C4-2B (cell line): Measurements from ENCODE around the gene CD8B2.
"Not testable (repeated sequence)": the region's sequence is repeated elsewhere in the genome, so short reads cannot be mapped to it uniquely, and the experiment has no call there.

ENCODE experiments used
- H3K27ac ChIP-seq: fragments of 450-650 bp; 2 replicates; pipeline ENCODE4 v1.5.1; 2017
- TF ChIP-seq, protein P1 (sequence below): fragments of 450-650 bp; conservative IDR thresholded peaks from 2 replicates; pipeline ENCODE4 v1.5.1; 2017; ENCODE audit warnings: mild to moderate bottlenecking

CD8B2 gene

DNA sequence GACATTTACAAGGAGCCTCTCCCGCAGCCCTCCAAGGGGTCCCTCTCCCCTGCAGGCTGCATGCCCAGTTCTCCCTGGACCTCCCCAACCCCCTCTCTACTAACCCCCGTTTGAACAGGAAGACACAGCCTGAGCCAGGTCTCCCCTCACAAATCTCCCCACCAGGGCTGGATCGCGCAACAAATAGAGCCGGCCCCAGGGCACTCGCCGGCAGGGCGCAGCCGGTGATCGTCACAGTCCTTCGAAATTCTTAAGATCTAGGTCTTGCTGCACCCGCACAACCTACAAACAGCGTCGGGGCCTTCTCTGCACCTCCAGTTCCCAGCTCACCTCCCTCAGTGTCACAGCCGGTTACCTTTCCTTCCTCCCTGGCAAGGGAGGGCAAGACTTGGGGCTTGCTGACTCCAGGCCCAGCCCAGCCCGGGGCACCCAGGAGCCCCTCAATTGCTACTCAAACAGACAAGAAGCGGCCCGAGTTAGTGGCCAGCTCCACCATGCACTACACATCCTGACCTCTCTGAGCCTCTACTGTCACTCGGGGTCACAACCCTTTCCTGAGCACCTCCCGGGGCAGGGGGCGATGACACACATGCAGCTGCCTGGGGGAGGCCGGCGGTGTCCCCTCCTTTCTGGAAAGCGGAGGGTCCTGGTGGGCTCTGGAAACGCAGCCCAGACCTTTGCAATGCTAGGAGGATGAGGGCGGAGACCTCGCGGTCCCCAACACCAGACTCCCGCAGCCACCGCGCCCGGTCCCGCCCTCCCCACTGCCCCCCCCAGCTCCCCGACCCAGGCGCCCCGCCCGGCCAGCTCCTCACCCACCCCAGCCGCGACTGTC lies at the start of gene CD8B2:
CD8B2 (plus strand) TSS at position 814 of the 835 bp plus-strand sequence. CDS start 63 bp downstream, outside the sequence.
- not testable (repeated sequence) for H3K27ac ChIP-seq

GRCh38 chr2:106461882-106462281 lies 25.3 kb upstream of the CD8B2 start:
- TF ChIP-seq, protein P1, sequence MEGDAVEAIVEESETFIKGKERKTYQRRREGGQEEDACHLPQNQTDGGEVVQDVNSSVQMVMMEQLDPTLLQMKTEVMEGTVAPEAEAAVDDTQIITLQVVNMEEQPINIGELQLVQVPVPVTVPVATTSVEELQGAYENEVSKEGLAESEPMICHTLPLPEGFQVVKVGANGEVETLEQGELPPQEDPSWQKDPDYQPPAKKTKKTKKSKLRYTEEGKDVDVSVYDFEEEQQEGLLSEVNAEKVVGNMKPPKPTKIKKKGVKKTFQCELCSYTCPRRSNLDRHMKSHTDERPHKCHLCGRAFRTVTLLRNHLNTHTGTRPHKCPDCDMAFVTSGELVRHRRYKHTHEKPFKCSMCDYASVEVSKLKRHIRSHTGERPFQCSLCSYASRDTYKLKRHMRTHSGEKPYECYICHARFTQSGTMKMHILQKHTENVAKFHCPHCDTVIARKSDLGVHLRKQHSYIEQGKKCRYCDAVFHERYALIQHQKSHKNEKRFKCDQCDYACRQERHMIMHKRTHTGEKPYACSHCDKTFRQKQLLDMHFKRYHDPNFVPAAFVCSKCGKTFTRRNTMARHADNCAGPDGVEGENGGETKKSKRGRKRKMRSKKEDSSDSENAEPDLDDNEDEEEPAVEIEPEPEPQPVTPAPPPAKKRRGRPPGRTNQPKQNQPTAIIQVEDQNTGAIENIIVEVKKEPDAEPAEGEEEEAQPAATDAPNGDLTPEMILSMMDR, result peak; percentile 34
- H3K27ac ChIP-seq, result not testable (repeated sequence)

- not testable (repeated sequence) for H3K27ac ChIP-seq
These were observed 19.6 kb upstream of the CD8B2 start for GRCh38 chr2:106467516-106467915.

GRCh38 chr2:106468107-106468506 lies 19.1 kb upstream of the CD8B2 start, which contains the start of gene RGPD3:
TSS of gene RGPD3 (minus strand) at chr2:106468413. CDS start at chr2:106468288, 125 bp downstream.
- not testable (repeated sequence) for H3K27ac ChIP-seq

GRCh38 chr2:106470658-106471057 lies 16.5 kb upstream of the CD8B2 start:
- H3K27ac ChIP-seq, result not testable (repeated sequence)
- TF ChIP-seq, protein P1, result peak; percentile 63

DNA sequence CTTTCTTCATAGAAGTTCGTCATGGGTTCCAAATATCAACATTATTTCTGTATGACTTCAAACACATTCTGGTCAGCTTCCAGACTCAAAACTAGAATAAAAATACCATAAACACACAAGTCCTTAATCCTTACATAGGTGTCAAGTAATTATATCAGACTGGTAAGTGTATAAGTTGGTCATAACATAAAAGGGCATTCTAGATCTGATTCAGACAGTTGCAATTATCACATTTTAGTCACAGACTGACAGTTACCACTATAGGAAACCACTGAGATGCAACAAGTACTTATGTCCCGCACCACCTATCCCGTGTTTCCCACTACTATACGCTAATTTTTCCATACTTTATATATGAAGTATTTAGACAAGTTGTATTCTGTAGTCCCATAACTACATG lies 9.5 kb upstream of the CD8B2 start:
- H3K27ac ChIP-seq, result not testable (repeated sequence)

GRCh38 chr2:106479563-106479962 lies 7.6 kb upstream of the CD8B2 start:
- not testable (repeated sequence) for H3K27ac ChIP-seq

- H3K27ac ChIP-seq, result not testable (repeated sequence)
These were observed 425 bp downstream of the CD8B2 start for GRCh38 chr2:106487386-106488191.

- not testable (repeated sequence) for H3K27ac ChIP-seq
These were observed 2.5 kb downstream of the CD8B2 start for GRCh38 chr2:106489701-106490100.

- not testable (repeated sequence) for H3K27ac ChIP-seq
These were observed 5.2 kb downstream of the CD8B2 start for GRCh38 chr2:106492399-106492798.

DNA sequence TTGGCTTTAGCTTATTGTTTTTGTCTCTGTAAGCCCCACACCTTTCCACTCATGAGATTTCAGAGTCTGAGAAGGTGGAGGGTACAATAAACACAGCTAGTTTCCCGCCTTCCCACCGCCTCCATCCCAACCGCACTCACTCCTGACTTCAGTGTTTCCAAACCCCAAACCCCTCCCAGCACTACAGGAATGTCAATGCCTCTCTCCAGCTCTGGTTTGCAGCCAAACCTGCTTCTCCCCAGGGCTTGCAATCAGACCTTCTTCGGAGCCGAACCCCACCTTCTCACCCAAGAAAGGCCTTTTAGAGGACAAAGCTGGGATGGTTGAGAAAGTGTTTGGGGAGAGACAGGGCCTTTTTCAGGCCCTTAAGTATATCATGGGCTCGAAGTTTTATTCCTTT lies 5.7 kb downstream of the CD8B2 start:
- H3K27ac ChIP-seq, result not testable (repeated sequence)

DNA sequence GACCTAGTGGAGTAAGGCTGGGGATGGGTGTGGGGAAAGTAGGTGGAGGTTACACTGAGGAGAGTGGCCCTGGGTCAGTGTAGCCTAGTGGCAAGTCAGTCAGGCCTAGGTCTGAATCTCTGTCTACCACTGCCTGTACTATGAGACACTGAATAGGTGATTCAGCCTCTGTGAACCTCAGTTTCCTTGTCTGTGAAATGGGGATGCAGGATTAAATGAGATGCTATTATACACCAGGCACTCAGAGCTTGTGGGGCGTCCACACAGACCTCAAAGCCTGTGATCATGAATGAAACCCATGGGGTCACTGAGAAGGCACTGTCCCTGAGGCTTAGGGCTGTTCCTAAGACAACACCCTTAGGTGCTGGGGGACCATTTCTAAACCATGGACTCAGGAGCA lies 11.4 kb downstream of the CD8B2 start:
- not testable (repeated sequence) for H3K27ac ChIP-seq

GRCh38 chr2:106500350-106500749 lies 13.2 kb downstream of the CD8B2 start:
- H3K27ac ChIP-seq, result not testable (repeated sequence)

- H3K27ac ChIP-seq, result not testable (repeated sequence)
These were observed 15.2 kb downstream of the CD8B2 start for GRCh38 chr2:106502351-106502750.

DNA sequence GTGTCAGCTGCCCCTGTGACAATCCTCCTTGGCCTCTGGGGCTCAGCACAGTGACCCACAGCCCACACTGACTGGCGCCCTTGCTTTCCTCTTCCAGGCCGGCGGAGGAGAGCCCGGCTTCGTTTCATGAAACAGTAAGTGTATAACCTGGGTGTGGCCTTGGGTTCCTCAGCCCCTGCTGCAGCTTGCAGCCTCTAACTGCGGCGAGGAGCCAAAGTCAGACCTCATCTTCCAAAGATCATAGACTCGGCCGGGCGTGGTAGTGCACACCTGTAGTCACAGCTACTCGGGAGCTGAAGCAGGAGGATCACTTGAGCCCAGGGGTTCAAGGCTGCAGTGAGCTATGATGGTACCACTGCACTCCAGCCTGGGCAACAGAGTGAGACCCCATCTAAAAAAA lies 17.0 kb downstream of the CD8B2 start:
- H3K27ac ChIP-seq, result not testable (repeated sequence)

DNA sequence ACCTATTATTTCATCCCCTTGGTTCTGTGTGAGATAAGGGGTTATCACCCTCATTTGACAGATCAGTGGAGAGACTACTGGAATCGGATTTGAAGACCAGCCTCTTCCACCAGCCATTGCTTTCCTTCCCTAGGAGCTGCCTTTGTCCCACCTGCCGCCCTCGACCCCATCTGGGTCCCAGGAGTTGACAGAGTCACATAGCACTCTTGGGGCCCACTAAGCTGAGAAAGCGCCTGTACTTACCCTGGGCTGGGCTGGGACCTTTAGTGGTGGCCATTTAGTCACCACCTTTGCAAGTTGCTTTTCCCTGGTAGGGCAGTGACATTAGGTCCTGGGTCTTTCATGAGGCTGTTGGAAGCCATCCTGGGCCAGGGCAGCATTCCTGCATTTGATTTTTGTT lies 17.6 kb downstream of the CD8B2 start:
- not testable (repeated sequence) for H3K27ac ChIP-seq

DNA sequence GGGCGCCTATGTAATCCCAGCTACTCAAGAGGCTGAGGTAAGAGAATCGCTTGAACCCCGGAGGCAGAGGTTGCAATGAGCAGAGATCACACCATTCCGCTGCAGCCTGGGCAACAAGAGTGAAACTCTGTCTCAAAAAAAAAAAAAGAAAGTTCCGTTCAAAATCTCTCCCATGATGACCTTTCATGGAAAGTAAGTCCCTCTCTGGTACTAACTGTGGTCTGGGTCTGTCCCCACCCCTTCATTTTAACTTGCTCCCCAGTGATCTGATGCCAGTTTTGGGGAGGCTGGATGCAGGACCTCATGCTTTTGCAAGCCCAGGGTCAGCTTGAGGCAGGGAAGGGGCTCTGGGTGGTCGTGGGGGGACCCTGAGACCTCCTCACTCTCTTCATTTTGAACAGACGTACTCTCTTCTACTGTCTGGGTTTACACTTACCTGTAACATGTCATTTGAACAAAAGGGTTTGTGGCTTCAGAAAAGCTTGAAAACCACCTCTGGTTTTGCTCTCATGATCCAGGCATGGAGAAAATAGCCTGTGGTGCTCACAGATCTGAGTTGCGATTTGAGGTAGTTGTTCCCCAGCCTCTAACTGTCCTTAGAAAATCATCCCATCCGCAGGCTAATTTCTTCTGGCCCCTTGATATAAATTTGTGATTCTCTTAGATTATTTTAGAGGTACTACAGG lies 19.0 kb downstream of the CD8B2 start:
- H3K27ac ChIP-seq, result not testable (repeated sequence)

- H3K27ac ChIP-seq, result not testable (repeated sequence)
These were observed 21.7 kb downstream of the CD8B2 start for GRCh38 chr2:106508660-106509373.
